ENCODE measurements around the gene C2CD5. TPM values are rescaled to one million over a fixed set of nuclear protein-coding genes. Genes with fewer than 3 reads are reported as not detected.
A peak's percentile ranks its signal among the peaks of the same experiment; 100 is the strongest.

Gene C2CD5
- total RNA-seq, 1 experiment from 2014 or later = 28.9 TPM

- H3K9me3 ChIP-seq (replicated peaks) = no peaks in the 10 kb centered on the region
- peak; percentile 18 to 47 for DNase-seq
- no peaks in the 10 kb centered on the region for H3K36me3 ChIP-seq
These were observed 107.1 kb downstream of the C2CD5 start for GRCh38 chr12:22437031-22437806.

GRCh38 chr12:22435583-22435982 is 108.8 kb downstream of the C2CD5 start:
- Histone ChIP-seq H3K36me3 (no peaks in the 10 kb centered on the region), H3K4me3 (no peak overlapping the region), H3K27ac (no peak overlapping the region), H3K9me3 (replicated peaks) (no peaks in the 10 kb centered on the region), H3K27me3 (no peaks in the 10 kb centered on the region), H3K4me1 (0 out of 2 replicates have a peak, but pooled peaks cover 2% of the 10 kb centered on the region)
- DNase-seq = no peak

More at GRCh38 chr12:22437031-22437806, 107.1 kb downstream of the C2CD5 start:
- no peak overlapping the region for H3K27ac ChIP-seq
- 0 out of 2 replicates have a peak, but pooled peaks cover 2% of the 10 kb centered on the region for H3K4me1 ChIP-seq
- peak overlapping the region; percentile 20; the same call in 1 of the 2 replicates for H3K4me3 ChIP-seq
- no peaks in the 10 kb centered on the region for H3K27me3 ChIP-seq

GRCh38 chr12:22431693-22432251 is 112.6 kb downstream of the C2CD5 start:
- no peak for DNase-seq
- no peaks in the 10 kb centered on the region for H3K9me3 ChIP-seq (replicated peaks)

GRCh38 chr12:22416801-22417200 is 127.5 kb downstream of the C2CD5 start:
- H3K4me3 ChIP-seq = no peak overlapping the region
- H3K9me3 ChIP-seq (replicated peaks) = no peaks in the 10 kb centered on the region
- no peak for DNase-seq
- H3K4me1 ChIP-seq = 0 out of 2 replicates have a peak, but pooled peaks cover 3% of the 10 kb centered on the region
- no peaks in the 10 kb centered on the region for H3K27me3 ChIP-seq
- no peaks in the 10 kb centered on the region for H3K36me3 ChIP-seq
- no peak overlapping the region for H3K27ac ChIP-seq

More at GRCh38 chr12:22431693-22432251, 112.6 kb downstream of the C2CD5 start:
- Histone ChIP-seq H3K27me3 (no peaks in the 10 kb centered on the region), H3K4me3 (no peak overlapping the region), H3K4me1 (0 out of 2 replicates have a peak, but pooled peaks cover 2% of the 10 kb centered on the region), H3K36me3 (no peaks in the 10 kb centered on the region), H3K27ac (no peak overlapping the region)

- Histone ChIP-seq H3K4me1 (0 out of 2 replicates have a peak, but pooled peaks cover 3% of the 10 kb centered on the region), H3K36me3 (no peaks in the 10 kb centered on the region), H3K27ac (no peak overlapping the region), H3K4me3 (no peak overlapping the region), H3K27me3 (no peaks in the 10 kb centered on the region), H3K9me3 (replicated peaks) (no peaks in the 10 kb centered on the region)
- no peak for DNase-seq
These were observed 128.7 kb downstream of the C2CD5 start for GRCh38 chr12:22415342-22416309.

- Histone ChIP-seq H3K36me3 (no peaks in the 10 kb centered on the region), H3K9me3 (replicated peaks) (no peaks in the 10 kb centered on the region), H3K4me1 (peaks cover 4% of the 10 kb centered on the region; the same call in 1 of the 2 replicates), H3K27ac (no peak overlapping the region), H3K4me3 (no peak overlapping the region), H3K27me3 (no peaks in the 10 kb centered on the region)
- no peak for DNase-seq
These were observed 129.6 kb downstream of the C2CD5 start for GRCh38 chr12:22414742-22415141.

GRCh38 chr12:22413592-22413991 is 130.8 kb downstream of the C2CD5 start:
- no peaks in the 10 kb centered on the region for H3K36me3 ChIP-seq
- H3K4me1 ChIP-seq = peaks cover 13% of the 10 kb centered on the region; the same call in 1 of the 2 replicates
- no peak overlapping the region for H3K27ac ChIP-seq
- DNase-seq = no peak
- no peak overlapping the region for H3K4me3 ChIP-seq
- no peaks in the 10 kb centered on the region for H3K27me3 ChIP-seq
- H3K9me3 ChIP-seq (replicated peaks) = no peaks in the 10 kb centered on the region

- Histone ChIP-seq H3K9me3 (replicated peaks) (no peaks in the 10 kb centered on the region), H3K27me3 (no peaks in the 10 kb centered on the region), H3K4me3 (no peak overlapping the region), H3K4me1 (peaks cover 15% of the 10 kb centered on the region; the same call in 1 of the 2 replicates), H3K36me3 (no peaks in the 10 kb centered on the region), H3K27ac (no peak overlapping the region)
- no peak for DNase-seq
These were observed 131.8 kb downstream of the C2CD5 start for GRCh38 chr12:22412581-22412980.

- no peak overlapping the region for H3K27ac ChIP-seq
- no peaks in the 10 kb centered on the region for H3K9me3 ChIP-seq (replicated peaks)
- peaks cover 12% of the 10 kb centered on the region; the same call in 1 of the 2 replicates for H3K4me1 ChIP-seq
- no peaks in the 10 kb centered on the region for H3K36me3 ChIP-seq
- H3K27me3 ChIP-seq = no peaks in the 10 kb centered on the region
- DNase-seq = no peak
- H3K4me3 ChIP-seq = no peak overlapping the region
These were observed 133.9 kb downstream of the C2CD5 start for GRCh38 chr12:22410486-22410885.

GRCh38 chr12:22409377-22410164 is 134.8 kb downstream of the C2CD5 start:
- peak overlapping the region; percentile 49 for H3K4me3 ChIP-seq
- no peaks in the 10 kb centered on the region for H3K27me3 ChIP-seq
- H3K36me3 ChIP-seq = no peaks in the 10 kb centered on the region
- H3K4me1 ChIP-seq = peaks cover 12% of the 10 kb centered on the region; the same call in 1 of the 2 replicates
- H3K27ac ChIP-seq = peak overlapping the region; percentile 80
- DNase-seq = peak; percentile 33 to 57
- no peaks in the 10 kb centered on the region for H3K9me3 ChIP-seq (replicated peaks)

- H3K9me3 ChIP-seq (replicated peaks) = no peaks in the 10 kb centered on the region
- H3K36me3 ChIP-seq = no peaks in the 10 kb centered on the region
- peak overlapping the region; percentile 49 for H3K4me3 ChIP-seq
- peaks cover 12% of the 10 kb centered on the region; the same call in 1 of the 2 replicates for H3K4me1 ChIP-seq
- H3K27ac ChIP-seq = peak overlapping the region; percentile 80
- peak; percentile 55 to 67 for DNase-seq
- H3K27me3 ChIP-seq = no peaks in the 10 kb centered on the region
These were observed 135.5 kb downstream of the C2CD5 start for GRCh38 chr12:22408610-22409376.

GRCh38 chr12:22407397-22407796 is 136.9 kb downstream of the C2CD5 start:
- no peaks in the 10 kb centered on the region for H3K9me3 ChIP-seq (replicated peaks)

GRCh38 chr12:22406627-22407026 is 137.7 kb downstream of the C2CD5 start:
- no peak overlapping the region for H3K4me3 ChIP-seq
- no peak overlapping the region for H3K27ac ChIP-seq
- no peaks in the 10 kb centered on the region for H3K36me3 ChIP-seq
- DNase-seq = no peak
- no peaks in the 10 kb centered on the region for H3K9me3 ChIP-seq (replicated peaks)
- peaks cover 12% of the 10 kb centered on the region; the same call in 1 of the 2 replicates for H3K4me1 ChIP-seq
- H3K27me3 ChIP-seq = no peaks in the 10 kb centered on the region

More at GRCh38 chr12:22407397-22407796, 136.9 kb downstream of the C2CD5 start:
- H3K4me3 ChIP-seq = no peak overlapping the region
- no peaks in the 10 kb centered on the region for H3K27me3 ChIP-seq
- H3K27ac ChIP-seq = no peak overlapping the region
- DNase-seq = no peak
- peaks cover 12% of the 10 kb centered on the region; the same call in 1 of the 2 replicates for H3K4me1 ChIP-seq
- no peaks in the 10 kb centered on the region for H3K36me3 ChIP-seq

All from SJCRH30 (cell line).